GM06990 (cell line): ENCODE measurements around the gene RHPN2.

Source experiments
- DNase-seq: peaks from one replicate; pipeline ENCODE4 v3.0.0-alpha.2; 2011; ENCODE audit not compliant: insufficient read length; ENCODE audit errors: extremely low read depth
- H3K27me3 ChIP-seq: replicated peaks from 2 replicates; pipeline ENCODE4 v1.6.0; 2011; ENCODE audit warnings: low read length; ENCODE audit not compliant: control insufficient read depth, insufficient read depth
- H3K36me3 ChIP-seq: 2 replicates; pipeline ENCODE4 v1.5.1; 2011; ENCODE audit warnings: low read length; ENCODE audit not compliant: control insufficient read depth, insufficient read depth
- H3K4me3 ChIP-seq: replicated peaks from 2 replicates; pipeline ENCODE4 v1.5.1; 2011; ENCODE audit warnings: low read depth, mild to moderate bottlenecking, control low read depth, low read length
- CTCF ChIP-seq: IDR thresholded peaks from 2 replicates; pipeline ENCODE4 v1.5.1; 2011; ENCODE audit warnings: low read length, control low read depth, mild to moderate bottlenecking, inconsistent platforms; ENCODE audit not compliant: insufficient read depth, poor library complexity, severe bottlenecking

Gene RHPN2

DNA sequence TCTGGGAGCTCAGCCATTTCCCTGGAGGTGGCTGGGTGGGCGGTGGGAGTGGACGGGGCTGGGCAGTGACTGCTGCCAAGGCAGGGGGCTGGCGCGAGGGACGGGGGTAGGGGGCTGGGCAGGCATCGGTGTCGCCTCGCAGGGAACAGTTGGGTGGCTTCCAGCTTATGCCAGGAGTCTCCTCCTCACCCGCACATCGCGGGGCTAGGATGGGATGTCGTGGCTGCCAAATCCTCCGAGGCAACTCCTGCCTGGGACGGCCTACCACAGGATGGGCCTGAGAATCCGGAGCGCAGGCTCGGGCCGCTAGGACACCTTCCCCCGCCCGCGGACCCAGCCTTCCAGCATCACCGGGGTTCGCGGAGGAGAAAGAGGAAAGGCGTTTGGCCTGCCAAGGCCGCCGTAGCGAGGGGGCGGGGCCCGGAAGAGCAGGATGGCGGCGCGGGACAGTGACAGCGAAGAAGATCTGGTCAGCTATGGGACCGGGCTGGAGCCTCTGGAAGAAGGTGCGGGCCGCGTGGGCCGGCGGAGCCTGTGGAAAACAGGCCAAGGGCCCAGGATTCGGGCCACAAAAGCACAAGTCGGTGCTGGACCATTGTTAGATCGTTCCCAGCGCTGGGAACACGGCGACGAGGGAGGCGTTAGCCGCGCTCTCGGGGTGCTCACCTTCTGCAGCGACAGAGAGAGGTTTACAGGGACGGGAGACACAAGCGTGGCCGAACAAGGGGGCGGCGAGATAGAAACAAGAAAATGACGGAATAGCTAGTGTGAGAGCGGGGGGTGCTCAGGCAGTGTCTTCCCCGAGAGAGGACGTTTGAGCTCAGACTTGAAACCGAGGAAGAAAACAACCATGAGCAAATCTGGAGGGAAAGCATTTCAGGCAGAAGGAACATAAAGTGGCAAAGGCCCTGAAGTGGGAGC lies 16.3 kb upstream of the RHPN2 start, which contains the start of gene GPATCH1:
GPATCH1 (plus strand) TSS at position 421 of the 921 bp plus-strand sequence; CDS start at position 434, 13 bp downstream.
- Histone ChIP-seq H3K4me3 (peak within 1 kb of the TSS; percentile 92), H3K36me3 (no peaks in the 10 kb centered on the region; the same call in 1 of the 2 replicates), H3K27me3 (no peaks in the 10 kb centered on the region)
- peak; percentile 90 for DNase-seq
- TF ChIP-seq CTCF: no peak

GRCh38 chr19:33075519-33075918 lies 10.8 kb upstream of the RHPN2 start:
- Histone ChIP-seq H3K4me3 (no peak overlapping the region), H3K36me3 (no peaks in the 10 kb centered on the region), H3K27me3 (no peaks in the 10 kb centered on the region)
- DNase-seq: no peak
- TF ChIP-seq CTCF: no peak

DNA sequence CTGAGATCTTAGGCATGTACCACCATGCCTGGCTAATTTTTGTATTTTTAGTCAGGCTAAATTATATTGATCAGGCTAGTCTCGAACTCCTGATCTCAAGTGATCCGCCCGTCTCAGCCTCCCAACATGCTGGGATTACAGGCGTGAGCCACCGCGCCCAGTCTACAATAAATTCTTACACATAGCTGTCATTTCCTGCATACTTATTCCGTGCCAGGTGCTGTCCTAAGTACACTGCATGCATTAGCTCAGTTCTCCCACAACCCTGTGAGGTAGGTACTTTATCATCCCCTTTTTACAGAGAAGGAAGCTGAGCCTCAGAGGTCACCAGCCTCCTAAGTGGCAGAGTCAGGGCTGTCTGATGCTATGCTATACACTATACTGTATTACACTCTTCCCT lies 7.2 kb upstream of the RHPN2 start:
- no peak for TF ChIP-seq CTCF
- no peak for DNase-seq
- Histone ChIP-seq H3K4me3 (no peak overlapping the region), H3K27me3 (no peaks in the 10 kb centered on the region), H3K36me3 (no peaks in the 10 kb centered on the region)

- Histone ChIP-seq H3K4me3 (no peak overlapping the region), H3K27me3 (no peaks in the 10 kb centered on the region; the same call in 1 of the 2 replicates), H3K36me3 (no peaks in the 10 kb centered on the region)
- no peak for TF ChIP-seq CTCF
- DNase-seq: no peak
Observed at GRCh38 chr19:33067121-33067520, 2.4 kb upstream of the RHPN2 start.

- Histone ChIP-seq H3K27me3 (no peaks in the 10 kb centered on the region; the same call in 1 of the 2 replicates), H3K4me3 (no peak overlapping the region), H3K36me3 (no peaks in the 10 kb centered on the region)
- no peak for DNase-seq
- TF ChIP-seq CTCF: no peak
Observed at GRCh38 chr19:33066543-33066942, 1.9 kb upstream of the RHPN2 start.

GRCh38 chr19:33064458-33064791 lies 263 bp downstream of the RHPN2 start:
- H3K4me3 ChIP-seq: peak overlapping the region; percentile 56
- no peak for TF ChIP-seq CTCF
- H3K27me3 ChIP-seq: no peaks in the 10 kb centered on the region; the same call in 1 of the 2 replicates
- peak; percentile 42 for DNase-seq
- H3K36me3 ChIP-seq: no peaks in the 10 kb centered on the region
